Activated CD4-positive, alpha-beta T cell treated with anti-CD3 and anti-CD28 coated beads for 36 hours (primary cell): ENCODE data around the gene OR51D1. TPM values are rescaled to one million over a fixed set of nuclear protein-coding genes. Genes with fewer than 3 reads are reported as not detected.

ENCODE experiments used
- ATAC-seq: fragments of 200-7000 bp; cut with Tn5 transposase; one replicate; pipeline ENCODE4 v1.10.0; 2021; ENCODE audit warnings: mild to moderate bottlenecking, moderate library complexity
- CTCF ChIA-PET: fragments of 350-600 bp; sonication (Branson Sonifier 250); formaldehyde crosslinking; loops from one replicate; lab custom pipeline; 2021; ENCODE audit warnings: antibody characterized with exemption; lab: Charles Lee
- POLR2A ChIA-PET: fragments of 350-600 bp; sonication (Branson Sonifier 250); formaldehyde crosslinking; loops from one replicate; lab custom pipeline; 2021; ENCODE audit warnings: antibody characterized with exemption, inconsistent platforms; lab: Charles Lee
- DNase-seq: peaks from one replicate; pipeline ENCODE4 v3.0.0-alpha.2; 2020
- H3K27ac Mint-ChIP-seq: one replicate; pipeline ENCODE4 v1.8.0; 2021; ENCODE audit warnings: mixed read lengths
- H3K27me3 Mint-ChIP-seq: one replicate; pipeline ENCODE4 v1.8.0; 2021; ENCODE audit warnings: mixed read lengths
- H3K36me3 Mint-ChIP-seq: one replicate; pipeline ENCODE4 v1.8.0; 2021; ENCODE audit warnings: low read depth, mixed read lengths
- H3K4me1 Mint-ChIP-seq: one replicate; pipeline ENCODE4 v1.8.0; 2021; ENCODE audit warnings: mixed read lengths
- H3K4me3 Mint-ChIP-seq: one replicate; pipeline ENCODE4 v1.8.0; 2021; ENCODE audit warnings: mild to moderate bottlenecking, moderate library complexity, mixed read lengths
- H3K9me3 Mint-ChIP-seq: one replicate; pipeline ENCODE4 v1.8.0; 2021; ENCODE audit warnings: low read depth, mixed read lengths
- intact Hi-C, 2 experiments: fragments of 100-400 bp; cut with DNase I in 1 of 2; cut with micrococcal nuclease in 1 of 2; formaldehyde crosslinking; loops; one replicate each; pipeline versions ENCODE4 v1.14.2 to v1.15.1; 2022 to 2024; cut with DNase I, micrococcal nuclease
- total RNA-seq, 2 experiments: library from RNA; stranded (reverse); gene quantifications; one replicate each; pipeline ENCODE4 v1.2.3, GENCODE V29; 2021

Gene OR51D1
- total RNA-seq, 2 experiments from 2014 or later: not detected

DNA sequence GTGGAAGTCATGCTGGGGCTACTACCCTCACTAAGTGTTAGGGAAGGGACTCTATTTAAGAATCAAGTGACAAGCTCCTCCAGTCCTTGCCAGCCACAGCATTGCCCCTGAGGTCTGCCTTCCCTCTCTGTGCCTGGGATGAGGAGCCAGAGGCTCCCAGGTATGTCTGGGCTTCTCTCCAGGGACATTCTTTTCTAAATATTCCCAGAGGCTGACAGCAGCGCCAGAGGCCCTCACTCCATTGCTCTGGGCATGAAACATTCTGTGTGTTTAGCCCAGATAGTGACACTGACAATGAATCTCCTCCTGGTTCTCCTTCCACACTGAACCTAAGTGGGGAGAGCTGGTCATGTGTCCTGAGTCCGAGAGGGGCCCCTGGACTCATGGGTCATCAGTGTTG, 8.7 kb downstream of the OR51D1 start:
- Mint-ChIP-seq H3K36me3 (no peaks in the 10 kb centered on the region), H3K4me3 (no peak overlapping the region), H3K4me1 (no peaks in the 10 kb centered on the region), H3K27ac (no peak overlapping the region), H3K9me3 (no peaks in the 10 kb centered on the region), H3K27me3 (peaks cover 16% of the 10 kb centered on the region)
- ATAC-seq (no peak), DNase-seq (no peak)
- intact Hi-C loops: no loop called here
- ChIA-PET CTCF (no interaction called here), POLR2A (no interaction called here)

DNA sequence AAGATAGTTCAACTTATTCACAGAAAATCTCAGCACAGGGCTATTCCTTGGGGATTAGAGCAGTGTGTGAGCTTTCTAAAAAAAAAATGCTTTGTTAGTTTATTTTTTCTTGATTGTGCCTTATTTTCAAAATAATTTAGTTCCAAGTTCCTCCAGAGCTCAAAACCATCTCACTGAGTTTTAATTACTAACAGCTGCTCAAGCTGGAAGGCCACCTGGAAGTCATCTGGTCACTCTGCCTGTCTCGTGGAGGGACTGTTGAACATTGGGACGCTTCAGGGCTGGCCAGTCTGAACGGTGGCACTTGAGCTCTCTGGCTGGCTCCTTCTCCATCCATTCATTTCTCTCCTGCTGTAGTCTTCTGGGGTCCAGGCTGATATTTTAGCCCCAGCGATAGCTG, 10.5 kb downstream of the OR51D1 start:
- POLR2A ChIA-PET: interaction anchor here (0.6 kb wide), 1 partner anchor 456 kb away, joined by 3 read pairs; no protein-coding TSS in a partner anchor
- H3K36me3 Mint-ChIP-seq: no peaks in the 10 kb centered on the region
- intact Hi-C loops: no loop called here
- no peaks in the 10 kb centered on the region for H3K4me1 Mint-ChIP-seq
- no peaks in the 10 kb centered on the region for H3K9me3 Mint-ChIP-seq
- no peak overlapping the region for H3K4me3 Mint-ChIP-seq
- ATAC-seq: no peak
- DNase-seq: no peak
- CTCF ChIA-PET: interaction anchor here (0.5 to 1.1 kb wide), 3 partner anchors 9 to 809 kb away, joined by 3 to 4 read pairs (median 4); partner anchors contain the start of gene OR51D1
- peaks cover 13% of the 10 kb centered on the region for H3K27me3 Mint-ChIP-seq
- H3K27ac Mint-ChIP-seq: no peak overlapping the region

DNA sequence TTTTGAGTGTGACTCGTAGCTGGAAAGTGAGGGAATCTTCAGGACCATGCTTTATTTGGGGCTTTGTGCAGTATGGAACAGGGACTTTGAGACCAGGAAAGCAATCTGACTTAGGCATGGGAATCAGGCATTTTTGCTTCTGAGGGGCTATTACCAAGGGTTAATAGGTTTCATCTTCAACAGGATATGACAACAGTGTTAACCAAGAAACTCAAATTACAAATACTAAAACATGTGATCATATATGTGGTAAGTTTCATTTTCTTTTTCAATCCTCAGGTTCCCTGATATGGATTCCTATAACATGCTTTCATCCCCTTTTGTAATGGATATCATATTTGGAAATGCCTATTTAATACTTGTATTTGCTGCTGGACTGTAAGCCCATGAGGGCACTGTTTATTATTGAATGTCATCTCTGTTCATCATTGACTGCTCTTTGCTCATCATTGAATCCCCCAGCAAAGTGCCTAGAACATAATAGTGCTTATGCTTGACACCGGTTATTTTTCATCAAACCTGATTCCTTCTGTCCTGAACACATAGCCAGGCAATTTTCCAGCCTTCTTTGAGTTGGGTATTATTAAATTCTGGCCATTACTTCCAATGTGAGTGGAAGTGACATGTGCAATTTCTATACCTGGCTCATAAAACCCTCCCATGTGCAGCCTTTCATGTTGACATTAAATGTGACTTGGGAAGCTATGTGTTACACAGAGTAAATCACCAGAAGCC, 17.5 kb downstream of the OR51D1 start:
- H3K9me3 Mint-ChIP-seq: no peaks in the 10 kb centered on the region
- ChIA-PET POLR2A (no interaction called here), CTCF (no interaction called here)
- peaks cover 11% of the 10 kb centered on the region for H3K27me3 Mint-ChIP-seq
- intact Hi-C loops: no loop called here
- ATAC-seq (no peak), DNase-seq (no peak)
- H3K4me1 Mint-ChIP-seq: no peaks in the 10 kb centered on the region
- H3K36me3 Mint-ChIP-seq: no peaks in the 10 kb centered on the region
- no peak overlapping the region for H3K4me3 Mint-ChIP-seq
- H3K27ac Mint-ChIP-seq: no peak overlapping the region

DNA sequence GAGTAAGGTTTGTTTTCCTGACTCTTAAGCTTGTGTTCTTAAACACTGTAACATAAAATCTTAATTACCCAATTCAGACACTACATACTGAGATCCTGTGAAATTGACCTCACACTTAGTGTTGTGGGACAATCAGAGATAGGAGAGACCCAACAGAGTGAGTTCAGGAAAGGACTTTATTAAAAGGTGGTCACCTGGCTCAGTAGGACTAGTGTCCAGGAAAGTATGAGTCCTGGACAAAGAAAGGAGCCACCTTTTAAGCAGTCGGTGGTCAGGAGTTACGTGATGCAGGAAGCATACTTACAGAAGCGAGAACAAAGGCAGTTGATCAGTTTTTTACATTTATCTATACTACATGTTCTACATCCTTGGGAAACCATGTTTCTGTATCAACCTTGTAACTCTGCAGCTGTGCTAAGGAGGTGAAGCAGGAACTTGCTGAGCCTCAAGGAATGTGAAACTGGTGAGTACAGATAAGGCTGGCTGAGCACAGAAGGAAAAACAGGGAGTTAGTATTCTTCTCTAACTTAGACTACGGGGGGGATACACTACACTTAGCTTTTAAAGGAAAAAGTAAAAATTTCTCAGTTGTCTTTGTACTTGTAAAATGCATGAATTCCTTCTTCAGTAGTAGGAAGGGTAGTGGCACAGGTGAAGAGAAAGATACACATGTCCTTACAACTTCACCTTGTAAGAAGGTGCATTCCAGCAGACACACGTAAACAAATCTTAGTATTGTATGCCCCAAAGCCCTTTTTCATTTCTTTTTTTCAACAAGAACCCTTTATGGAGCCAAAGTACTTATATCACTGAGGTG, 21.6 kb downstream of the OR51D1 start:
- ATAC-seq (no peak), DNase-seq (no peak)
- Mint-ChIP-seq H3K4me3 (no peak overlapping the region), H3K27ac (no peak overlapping the region), H3K27me3 (peaks cover 10% of the 10 kb centered on the region), H3K9me3 (no peaks in the 10 kb centered on the region), H3K36me3 (no peaks in the 10 kb centered on the region), H3K4me1 (no peaks in the 10 kb centered on the region)
- intact Hi-C loops: no loop called here
- ChIA-PET POLR2A (no interaction called here), CTCF (no interaction called here)

DNA sequence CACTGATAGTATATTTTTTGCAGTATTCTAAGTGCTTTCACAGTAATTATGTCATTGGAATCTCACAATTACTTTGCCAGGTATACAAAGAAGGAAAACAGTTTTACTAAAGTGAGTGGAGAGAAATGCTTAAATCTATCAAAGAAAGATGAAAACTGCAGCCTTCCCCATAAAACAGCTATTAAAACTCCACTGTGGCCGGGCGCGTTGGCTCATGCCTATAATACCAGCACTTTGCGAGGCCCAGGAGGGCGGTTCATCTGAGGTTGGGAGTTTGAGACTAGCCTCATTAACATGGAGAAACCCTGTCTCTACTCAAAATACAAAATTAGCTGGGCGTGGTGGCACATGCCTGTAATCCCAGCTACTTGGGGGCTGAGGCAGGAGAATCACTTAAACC, 25.6 kb downstream of the OR51D1 start:
- no peaks in the 10 kb centered on the region for H3K36me3 Mint-ChIP-seq
- ATAC-seq (no peak), DNase-seq (no peak)
- POLR2A ChIA-PET: no interaction called here
- no peak overlapping the region for H3K27ac Mint-ChIP-seq
- peaks cover 14% of the 10 kb centered on the region for H3K27me3 Mint-ChIP-seq
- intact Hi-C loops: no loop called here
- H3K4me3 Mint-ChIP-seq: no peak overlapping the region
- CTCF ChIA-PET: no interaction called here
- H3K4me1 Mint-ChIP-seq: no peaks in the 10 kb centered on the region
- H3K9me3 Mint-ChIP-seq: no peaks in the 10 kb centered on the region

DNA sequence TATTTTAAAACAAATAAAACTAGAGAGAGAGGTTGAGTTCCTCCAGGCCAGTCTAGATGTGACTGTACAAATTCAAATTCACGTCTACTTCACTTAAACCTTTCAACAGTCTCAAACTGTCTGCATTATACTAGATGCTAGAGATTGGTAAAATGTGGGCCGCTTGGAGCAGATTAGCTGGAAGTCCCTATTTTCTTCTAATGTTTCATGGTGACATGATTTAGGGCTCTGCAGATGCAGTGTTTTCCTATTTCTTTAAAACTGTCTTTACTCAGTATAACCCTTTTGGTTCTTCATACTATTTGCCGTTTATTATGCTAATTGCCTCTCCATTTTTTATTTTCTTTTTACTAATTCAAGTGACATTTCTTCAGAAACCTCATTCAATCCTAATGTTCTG, 26.9 kb downstream of the OR51D1 start:
- Mint-ChIP-seq H3K36me3 (no peaks in the 10 kb centered on the region), H3K27me3 (peaks cover 14% of the 10 kb centered on the region), H3K27ac (no peak overlapping the region), H3K4me3 (no peak overlapping the region), H3K4me1 (no peaks in the 10 kb centered on the region), H3K9me3 (no peaks in the 10 kb centered on the region)
- intact Hi-C loops: no loop called here
- no peak for ATAC-seq
- DNase-seq: no peak
- ChIA-PET POLR2A (no interaction called here), CTCF (no interaction called here)

DNA sequence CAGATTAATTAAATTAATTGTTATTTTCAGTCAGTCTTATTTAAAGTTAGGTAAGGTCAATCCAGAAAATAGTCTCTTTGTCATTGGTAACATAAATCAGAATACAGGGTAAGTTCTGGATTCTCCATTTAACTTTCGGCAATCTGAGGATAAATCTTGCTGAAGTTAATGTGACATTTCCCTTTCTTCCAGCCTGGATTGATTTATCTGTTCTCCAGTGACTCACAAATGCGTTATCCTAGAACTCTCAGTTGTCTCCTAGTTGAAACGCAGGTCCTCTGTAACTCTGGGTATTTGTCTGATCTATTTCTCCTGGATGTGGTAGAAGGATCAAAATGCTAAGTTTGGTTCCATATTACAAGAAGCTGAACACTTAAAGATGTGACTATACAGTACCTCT, 27.5 kb downstream of the OR51D1 start:
- Mint-ChIP-seq H3K36me3 (no peaks in the 10 kb centered on the region), H3K4me1 (no peaks in the 10 kb centered on the region), H3K4me3 (no peak overlapping the region), H3K9me3 (no peaks in the 10 kb centered on the region), H3K27ac (no peak overlapping the region), H3K27me3 (peaks cover 14% of the 10 kb centered on the region)
- intact Hi-C loops: no loop called here
- ATAC-seq (no peak), DNase-seq (no peak)
- CTCF ChIA-PET: no interaction called here
- POLR2A ChIA-PET: no interaction called here

DNA sequence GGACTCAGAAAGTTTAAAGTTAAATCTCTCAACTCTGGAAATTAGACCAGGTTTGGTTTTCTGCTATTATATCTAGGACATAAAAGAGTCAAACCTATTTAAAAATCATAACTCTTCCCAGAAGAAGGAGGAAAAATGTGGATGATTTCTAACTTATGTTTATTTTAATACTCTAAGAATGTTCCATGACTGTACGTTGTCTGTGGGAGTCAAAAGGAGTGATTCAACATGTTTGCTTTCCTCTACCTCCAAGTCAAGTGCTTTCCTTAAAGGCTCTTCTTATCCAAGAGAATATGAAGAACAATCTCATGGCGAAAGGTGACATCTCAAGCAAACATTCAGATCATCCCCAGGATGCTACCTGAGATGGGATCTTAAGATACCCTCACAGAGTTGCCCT, 28.1 kb downstream of the OR51D1 start:
- no peaks in the 10 kb centered on the region for H3K9me3 Mint-ChIP-seq

DNA sequence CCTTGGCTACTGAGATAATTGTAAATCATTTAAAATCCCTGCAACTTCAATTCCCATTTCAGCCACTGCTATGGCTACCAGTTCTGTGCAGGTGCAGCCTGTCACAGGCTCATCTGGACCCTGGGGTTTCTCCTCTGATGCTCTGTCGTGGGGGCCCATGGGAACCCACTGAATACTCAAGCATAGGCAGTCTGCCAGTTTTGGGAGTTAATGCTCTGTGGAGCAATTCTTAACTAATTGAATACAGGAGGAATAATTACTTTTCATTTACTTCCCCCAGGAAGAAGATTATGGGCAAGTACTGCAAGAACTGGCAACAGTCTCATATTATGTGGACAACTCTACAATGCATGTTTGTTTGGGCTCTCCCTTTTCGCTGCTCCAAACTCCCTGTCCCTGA, 34.5 kb downstream of the OR51D1 start:
- Mint-ChIP-seq H3K36me3 (no peaks in the 10 kb centered on the region), H3K9me3 (no peaks in the 10 kb centered on the region), H3K4me1 (no peaks in the 10 kb centered on the region), H3K27me3 (peaks cover 21% of the 10 kb centered on the region), H3K4me3 (no peak overlapping the region), H3K27ac (no peak overlapping the region)
- POLR2A ChIA-PET: no interaction called here
- no peak for ATAC-seq
- intact Hi-C loops: no loop called here
- no peak for DNase-seq
- CTCF ChIA-PET: interaction anchor here (0.8 kb wide), 1 partner anchor 9 kb away, joined by 3 read pairs; no protein-coding TSS in a partner anchor

More for the DNA sequence above, 28.1 kb downstream of the OR51D1 start:
- Mint-ChIP-seq H3K36me3 (no peaks in the 10 kb centered on the region), H3K4me1 (no peaks in the 10 kb centered on the region), H3K27ac (no peak overlapping the region), H3K27me3 (peaks cover 14% of the 10 kb centered on the region), H3K4me3 (no peak overlapping the region)
- ChIA-PET POLR2A (no interaction called here), CTCF (no interaction called here)
- DNase-seq (no peak), ATAC-seq (no peak)
- intact Hi-C loops: no loop called here

DNA sequence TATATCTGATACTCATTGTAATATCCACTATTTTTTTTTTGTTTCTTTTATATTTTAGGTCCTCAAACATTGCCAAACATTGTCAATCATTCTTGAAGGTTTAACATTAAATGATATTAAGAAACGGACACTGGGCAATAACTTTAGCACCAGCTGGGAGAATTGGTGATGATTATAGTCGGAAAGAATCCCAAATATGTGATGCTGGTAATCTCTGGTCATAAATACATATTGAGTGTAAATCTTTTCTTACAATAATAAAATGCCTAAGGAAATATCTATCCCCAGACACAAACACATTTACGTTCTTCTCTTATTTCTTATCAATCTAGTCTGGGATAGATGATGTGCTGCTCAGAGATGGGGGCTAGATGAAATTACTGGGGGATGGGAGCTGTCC, 35.2 kb downstream of the OR51D1 start:
- Mint-ChIP-seq H3K4me1 (no peaks in the 10 kb centered on the region), H3K27me3 (peaks cover 18% of the 10 kb centered on the region), H3K9me3 (no peaks in the 10 kb centered on the region), H3K36me3 (no peaks in the 10 kb centered on the region), H3K27ac (no peak overlapping the region), H3K4me3 (no peak overlapping the region)
- DNase-seq: no peak
- CTCF ChIA-PET: interaction anchor here (0.8 kb wide), 1 partner anchor 8 kb away, joined by 3 read pairs; no protein-coding TSS in a partner anchor
- intact Hi-C loops: no loop called here
- POLR2A ChIA-PET: no interaction called here
- ATAC-seq: no peak

DNA sequence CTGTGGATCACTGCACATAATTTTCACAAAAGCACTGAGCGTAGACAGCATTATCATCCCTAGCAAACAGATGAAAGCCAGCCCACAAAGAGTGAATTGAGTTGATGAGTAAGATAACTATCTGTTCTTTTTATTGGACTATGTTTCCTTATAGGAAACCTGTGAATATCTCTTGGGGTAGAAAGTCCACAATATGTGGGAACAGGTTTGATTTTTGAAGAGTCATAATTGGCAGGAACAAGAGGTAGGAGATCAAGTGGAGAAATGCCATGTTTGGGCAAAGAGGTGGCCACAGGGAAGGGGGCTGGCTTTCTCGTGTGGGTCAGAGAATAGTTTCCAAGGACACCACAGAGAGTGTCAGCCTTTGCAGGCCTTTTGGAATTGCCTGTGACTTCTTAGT, 36.5 kb downstream of the OR51D1 start:
- H3K4me1 Mint-ChIP-seq: no peaks in the 10 kb centered on the region
- no peaks in the 10 kb centered on the region for H3K9me3 Mint-ChIP-seq
- peaks cover 16% of the 10 kb centered on the region for H3K27me3 Mint-ChIP-seq
- no peak for DNase-seq
- ChIA-PET CTCF (no interaction called here), POLR2A (no interaction called here)
- intact Hi-C loops: no loop called here
- no peak overlapping the region for H3K4me3 Mint-ChIP-seq
- no peaks in the 10 kb centered on the region for H3K36me3 Mint-ChIP-seq
- no peak for ATAC-seq
- H3K27ac Mint-ChIP-seq: no peak overlapping the region

DNA sequence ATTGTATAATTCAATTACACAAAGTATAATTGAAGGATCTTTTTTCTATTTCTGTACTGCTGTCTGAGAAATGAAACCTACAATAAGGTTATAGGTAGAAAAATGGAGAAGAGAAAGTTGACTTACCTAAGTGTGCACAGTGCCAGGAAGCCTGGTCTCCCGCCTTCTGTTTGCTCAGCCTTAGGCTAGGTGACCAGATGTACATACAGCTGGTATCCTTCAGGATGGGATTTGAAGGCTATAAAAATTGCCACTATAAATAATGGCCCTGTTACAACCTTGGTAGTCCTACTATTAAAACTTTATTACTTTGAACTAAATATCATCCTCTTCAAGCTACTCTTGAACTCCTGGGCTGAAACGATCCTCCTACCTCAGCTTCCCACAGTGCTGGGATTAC, 40.7 kb downstream of the OR51D1 start:
- Mint-ChIP-seq H3K27ac (no peak overlapping the region), H3K4me3 (no peak overlapping the region), H3K9me3 (no peaks in the 10 kb centered on the region), H3K4me1 (no peaks in the 10 kb centered on the region), H3K36me3 (no peaks in the 10 kb centered on the region), H3K27me3 (peaks cover 9% of the 10 kb centered on the region)
- CTCF ChIA-PET: no interaction called here
- DNase-seq (no peak), ATAC-seq (no peak)
- intact Hi-C loops: no loop called here
- POLR2A ChIA-PET: no interaction called here
